Type B pancreatic cell (in vitro differentiated cells): ENCODE measurements around the gene PITPNC1. TPM values are rescaled to one million over a fixed set of nuclear protein-coding genes. Genes with fewer than 3 reads are reported as not detected.

Source experiments
- DNase-seq: peaks from one replicate; pipeline ENCODE4 v3.0.0; 2021; ENCODE audit warnings: mixed read lengths; ENCODE audit not compliant: unreplicated experiment; ENCODE audit errors: extremely low spot score
- H3K27ac Mint-ChIP-seq: 2 replicates; pipeline ENCODE4 v1.8.0; 2021; ENCODE audit warnings: mild to moderate bottlenecking, mixed read lengths
- H3K27me3 Mint-ChIP-seq: 2 replicates; pipeline ENCODE4 v1.8.0; 2021; ENCODE audit warnings: mixed read lengths
- H3K36me3 Mint-ChIP-seq: 2 replicates; pipeline ENCODE4 v1.8.0; 2021; ENCODE audit warnings: mixed read lengths
- H3K4me1 Mint-ChIP-seq: one replicate; pipeline ENCODE4 v1.8.0; 2021; ENCODE audit warnings: mixed read lengths; ENCODE audit not compliant: unreplicated experiment
- H3K4me3 Mint-ChIP-seq: 2 replicates; pipeline ENCODE4 v1.8.0; 2021; ENCODE audit warnings: mild to moderate bottlenecking, mixed read lengths
- H3K9me3 Mint-ChIP-seq: 2 replicates; pipeline ENCODE4 v1.8.0; 2021; ENCODE audit warnings: mixed read lengths
- total RNA-seq: library from RNA; stranded (reverse); gene quantifications from 2 replicates; pipeline ENCODE4 v1.2.1, GENCODE V29; 2021; ENCODE audit warnings: low replicate concordance
- TF ChIP-seq, protein P1 (sequence below): fragments of 200-600 bp; sonication (generic); conservative IDR thresholded peaks from 2 replicates; pipeline ENCODE4 v1.5.0; 2021; ENCODE audit warnings: antibody characterized with exemption, mild to moderate bottlenecking

The PITPNC1 gene
- total RNA-seq, 1 donor from 2014 or later: 18.7 TPM

DNA sequence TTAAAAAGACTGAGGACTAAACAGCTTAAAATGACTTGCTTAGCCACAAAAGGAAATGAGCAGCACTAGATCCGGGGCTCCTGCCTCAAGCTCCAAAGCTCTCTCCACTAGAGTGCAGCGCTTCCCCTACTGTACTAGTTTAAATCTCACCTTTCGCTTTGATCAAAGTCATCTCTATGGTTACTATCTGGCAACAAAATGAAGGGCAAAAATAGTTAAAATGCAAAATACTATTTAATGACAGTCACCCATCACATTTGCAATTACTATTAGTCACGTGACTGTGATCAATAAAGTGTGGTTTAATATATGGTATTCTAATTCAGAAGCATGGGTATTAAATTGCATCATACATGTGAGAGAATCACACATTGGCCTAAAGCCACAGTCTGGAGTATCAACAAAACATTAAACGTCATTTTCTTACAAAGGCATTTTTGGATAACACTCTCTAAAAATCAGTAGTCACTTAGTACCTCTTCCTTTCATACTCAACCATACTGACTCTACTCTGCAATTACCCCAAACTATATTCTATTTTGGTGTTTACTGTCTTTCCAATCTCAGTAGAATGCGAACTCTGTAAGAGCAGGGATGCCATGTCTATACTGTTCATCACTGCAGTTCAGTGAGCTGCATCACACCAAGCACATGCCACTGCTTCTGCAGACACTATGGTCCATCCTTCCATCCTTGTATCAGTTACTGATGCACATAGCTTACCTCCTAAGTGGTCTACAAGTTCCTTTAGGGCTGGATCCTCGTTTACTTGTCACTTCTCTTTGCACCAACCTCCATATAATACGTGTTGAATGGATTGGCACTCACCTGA is 16.9 kb upstream of the PITPNC1 start:
- Mint-ChIP-seq H3K4me3 (no peak overlapping the region), H3K9me3 (no peaks in the 10 kb centered on the region), H3K27ac (no peak overlapping the region), H3K36me3 (peaks cover 29% of the 10 kb centered on the region), H3K27me3 (no peaks in the 10 kb centered on the region), H3K4me1 (peaks cover 15% of the 10 kb centered on the region)
- TF ChIP-seq, protein P1, sequence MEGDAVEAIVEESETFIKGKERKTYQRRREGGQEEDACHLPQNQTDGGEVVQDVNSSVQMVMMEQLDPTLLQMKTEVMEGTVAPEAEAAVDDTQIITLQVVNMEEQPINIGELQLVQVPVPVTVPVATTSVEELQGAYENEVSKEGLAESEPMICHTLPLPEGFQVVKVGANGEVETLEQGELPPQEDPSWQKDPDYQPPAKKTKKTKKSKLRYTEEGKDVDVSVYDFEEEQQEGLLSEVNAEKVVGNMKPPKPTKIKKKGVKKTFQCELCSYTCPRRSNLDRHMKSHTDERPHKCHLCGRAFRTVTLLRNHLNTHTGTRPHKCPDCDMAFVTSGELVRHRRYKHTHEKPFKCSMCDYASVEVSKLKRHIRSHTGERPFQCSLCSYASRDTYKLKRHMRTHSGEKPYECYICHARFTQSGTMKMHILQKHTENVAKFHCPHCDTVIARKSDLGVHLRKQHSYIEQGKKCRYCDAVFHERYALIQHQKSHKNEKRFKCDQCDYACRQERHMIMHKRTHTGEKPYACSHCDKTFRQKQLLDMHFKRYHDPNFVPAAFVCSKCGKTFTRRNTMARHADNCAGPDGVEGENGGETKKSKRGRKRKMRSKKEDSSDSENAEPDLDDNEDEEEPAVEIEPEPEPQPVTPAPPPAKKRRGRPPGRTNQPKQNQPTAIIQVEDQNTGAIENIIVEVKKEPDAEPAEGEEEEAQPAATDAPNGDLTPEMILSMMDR: peak; percentile 38
- no peak for DNase-seq

DNA sequence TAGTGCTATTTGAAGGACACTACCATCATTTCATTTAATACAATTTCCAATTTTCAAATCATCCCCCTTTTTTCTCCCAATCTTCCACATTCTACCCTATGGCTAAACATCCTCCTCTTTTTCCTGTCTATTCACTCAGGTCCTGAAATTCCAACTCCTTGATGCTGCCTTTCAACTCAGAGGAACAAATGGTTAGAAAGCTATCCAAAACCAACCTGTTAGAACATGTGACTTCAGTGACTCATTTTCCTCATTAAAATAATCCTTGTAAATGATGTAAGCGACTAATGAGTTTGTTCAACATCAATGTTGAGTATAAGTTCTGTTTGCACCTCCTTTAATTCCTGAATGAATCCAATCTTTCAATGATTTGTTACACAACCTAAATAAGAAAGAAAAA is 16.2 kb upstream of the PITPNC1 start:
- Mint-ChIP-seq H3K36me3 (peaks cover 22% of the 10 kb centered on the region), H3K27me3 (no peaks in the 10 kb centered on the region), H3K4me3 (no peak overlapping the region), H3K4me1 (peaks cover 22% of the 10 kb centered on the region), H3K9me3 (no peaks in the 10 kb centered on the region), H3K27ac (no peak overlapping the region)
- TF ChIP-seq, protein P1: no peak
- DNase-seq: no peak

DNA sequence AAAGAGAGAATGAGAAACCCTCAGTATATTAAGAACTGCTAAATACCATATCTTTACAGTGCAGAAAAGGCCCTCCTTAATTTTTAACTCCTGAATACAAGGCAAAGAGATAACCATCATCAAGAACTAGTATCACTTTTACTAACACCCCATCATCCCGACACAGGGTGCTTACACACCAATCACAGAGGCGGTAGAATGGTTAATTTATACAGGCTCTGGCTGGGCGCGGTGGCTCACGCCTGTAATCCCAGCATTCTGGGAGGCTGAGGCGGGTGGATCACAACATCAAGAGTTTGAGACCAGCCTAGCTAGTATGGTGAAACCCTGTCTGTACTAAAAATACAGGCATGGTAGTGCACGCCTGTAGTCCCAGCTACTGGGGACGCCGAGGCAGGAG is 14.9 kb upstream of the PITPNC1 start:
- Mint-ChIP-seq H3K27me3 (no peaks in the 10 kb centered on the region), H3K27ac (no peak overlapping the region), H3K4me3 (no peak overlapping the region), H3K36me3 (peaks cover 20% of the 10 kb centered on the region), H3K9me3 (no peaks in the 10 kb centered on the region), H3K4me1 (peaks cover 27% of the 10 kb centered on the region)
- no peak for DNase-seq
- TF ChIP-seq, protein P1: no peak

DNA sequence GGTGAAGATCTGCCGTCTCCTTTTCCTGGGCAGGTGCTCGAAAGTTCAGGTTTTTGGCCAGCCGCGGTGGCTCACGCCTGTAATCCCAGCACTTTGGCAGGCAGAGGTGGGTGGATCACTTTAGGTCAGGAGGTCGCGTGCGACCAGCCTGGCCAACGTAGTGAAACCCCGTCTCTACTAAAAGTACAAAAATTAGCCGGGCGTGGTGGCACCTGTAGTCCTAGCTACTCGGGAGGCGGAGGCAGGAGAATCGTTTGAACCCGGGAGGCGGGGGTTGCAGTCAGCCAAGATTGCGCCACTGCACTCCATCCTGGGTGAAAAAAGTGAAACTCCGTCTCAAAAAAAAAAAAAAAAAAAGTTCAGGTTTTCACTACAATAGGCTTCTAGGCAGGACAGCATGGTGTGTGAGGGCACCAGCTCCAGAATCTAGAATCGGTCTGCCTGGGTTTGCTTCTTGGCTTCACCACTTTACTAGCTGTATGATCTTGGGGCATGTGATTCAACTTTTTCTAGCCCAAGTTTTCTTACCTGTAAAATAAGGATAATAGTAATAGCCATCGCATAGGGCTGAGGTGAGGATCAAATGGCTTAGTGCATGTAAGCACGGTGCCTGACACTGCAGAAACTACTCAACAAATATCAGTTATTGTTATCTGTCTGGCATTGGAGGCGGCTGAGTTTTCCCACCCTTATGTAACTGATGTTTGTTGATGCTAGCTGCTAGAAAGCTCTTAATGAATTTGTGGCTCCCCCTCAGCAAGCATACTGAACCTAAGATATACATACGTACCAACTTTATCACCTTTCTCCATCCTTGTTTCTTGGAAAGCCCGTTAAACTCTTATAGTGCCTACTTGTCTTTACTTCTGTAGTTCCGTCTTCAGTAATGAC is 12.0 kb upstream of the PITPNC1 start:
- Mint-ChIP-seq H3K9me3 (no peaks in the 10 kb centered on the region), H3K36me3 (peaks cover 13% of the 10 kb centered on the region), H3K4me1 (peaks cover 23% of the 10 kb centered on the region), H3K27me3 (no peaks in the 10 kb centered on the region), H3K4me3 (peak overlapping the region; percentile 99), H3K27ac (peak overlapping the region; percentile 95)
- TF ChIP-seq, protein P1: no peak
- DNase-seq: no peak

DNA sequence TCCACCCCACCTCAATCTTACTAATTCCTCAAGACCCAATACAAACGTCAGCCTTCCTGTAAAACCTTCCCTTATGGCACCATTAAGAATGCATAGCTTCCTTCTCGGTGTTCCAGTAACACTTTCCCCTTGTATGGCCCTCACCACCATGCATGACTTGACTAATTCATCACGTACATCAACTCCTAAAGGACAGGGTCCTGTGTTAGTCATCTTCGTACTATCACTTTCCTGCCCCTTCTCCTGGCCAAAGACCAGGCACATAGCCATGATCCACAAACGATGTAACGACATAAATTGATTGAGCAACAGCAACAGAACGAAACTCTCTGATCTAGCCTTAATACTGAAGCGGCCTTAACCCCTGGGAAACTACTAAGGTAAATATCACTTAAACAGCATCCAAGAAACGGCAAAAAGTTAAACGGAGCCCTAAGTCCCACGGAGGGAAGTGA is 11.3 kb upstream of the PITPNC1 start:
- DNase-seq: no peak
- H3K27me3 Mint-ChIP-seq: no peaks in the 10 kb centered on the region
- peaks cover 23% of the 10 kb centered on the region for H3K4me1 Mint-ChIP-seq
- TF ChIP-seq, protein P1: no peak
- peak overlapping the region; percentile 99 for H3K4me3 Mint-ChIP-seq
- no peaks in the 10 kb centered on the region for H3K9me3 Mint-ChIP-seq
- H3K27ac Mint-ChIP-seq: peak overlapping the region; percentile 95
- H3K36me3 Mint-ChIP-seq: peaks cover 12% of the 10 kb centered on the region
